HG03103 (cell line): ENCODE results near the gene GDF7.
"Not testable (repeated sequence)": the region's sequence is repeated elsewhere in the genome, so short reads cannot be mapped to it uniquely, and the experiment has no call there.

ENCODE experiments used
- ATAC-seq: cut with Tn5 transposase; IDR thresholded peaks from one replicate; pipeline ENCODE4 v1.9.1; 2021; ENCODE audit warnings: low read depth; ENCODE audit not compliant: unreplicated experiment

The GDF7 gene

GRCh38 chr2:20691076-20691734, 24.3 kb downstream of the GDF7 start:
- no peak for ATAC-seq

- no peak for ATAC-seq
These were observed 25.1 kb downstream of the GDF7 start for GRCh38 chr2:20692081-20692480.

GRCh38 chr2:20693317-20693716, 26.4 kb downstream of the GDF7 start:
- ATAC-seq: no peak

GRCh38 chr2:20696366-20696765, 29.4 kb downstream of the GDF7 start:
- ATAC-seq: no peak

GRCh38 chr2:20697322-20697934, 30.5 kb downstream of the GDF7 start:
- ATAC-seq: no peak

GRCh38 chr2:20698916-20699613, 32.1 kb downstream of the GDF7 start:
- no peak for ATAC-seq

GRCh38 chr2:20702563-20702962, 35.6 kb downstream of the GDF7 start:
- no peak for ATAC-seq

- no peak for ATAC-seq
These were observed 37.9 kb downstream of the GDF7 start for GRCh38 chr2:20704886-20705285.

- no peak for ATAC-seq
These were observed 39.3 kb downstream of the GDF7 start for GRCh38 chr2:20706217-20706616.

GRCh38 chr2:20706786-20707185, 39.8 kb downstream of the GDF7 start:
- no peak for ATAC-seq

GRCh38 chr2:20707601-20708000, 40.7 kb downstream of the GDF7 start:
- no peak for ATAC-seq

GRCh38 chr2:20711641-20712040, 44.7 kb downstream of the GDF7 start:
- ATAC-seq: not testable (repeated sequence)

GRCh38 chr2:20713585-20713984, 46.6 kb downstream of the GDF7 start:
- not testable (repeated sequence) for ATAC-seq

- ATAC-seq: not testable (repeated sequence)
These were observed 47.5 kb downstream of the GDF7 start for GRCh38 chr2:20714412-20714811.

- ATAC-seq: not testable (repeated sequence)
These were observed 49.2 kb downstream of the GDF7 start for GRCh38 chr2:20716164-20716563.

- ATAC-seq: no peak
These were observed 50.7 kb downstream of the GDF7 start for GRCh38 chr2:20717641-20718040.

- no peak for ATAC-seq
These were observed 55.8 kb downstream of the GDF7 start for GRCh38 chr2:20722592-20723240.

- no peak for ATAC-seq
These were observed 56.6 kb downstream of the GDF7 start for GRCh38 chr2:20723543-20723942.

GRCh38 chr2:20724500-20725053, 57.6 kb downstream of the GDF7 start:
- no peak for ATAC-seq

- ATAC-seq: no peak
These were observed 58.8 kb downstream of the GDF7 start for GRCh38 chr2:20725782-20726181.

- no peak for ATAC-seq
These were observed 60.0 kb downstream of the GDF7 start for GRCh38 chr2:20726913-20727312.
